ENCODE data around the gene C16orf74.

Gene C16orf74

DNA sequence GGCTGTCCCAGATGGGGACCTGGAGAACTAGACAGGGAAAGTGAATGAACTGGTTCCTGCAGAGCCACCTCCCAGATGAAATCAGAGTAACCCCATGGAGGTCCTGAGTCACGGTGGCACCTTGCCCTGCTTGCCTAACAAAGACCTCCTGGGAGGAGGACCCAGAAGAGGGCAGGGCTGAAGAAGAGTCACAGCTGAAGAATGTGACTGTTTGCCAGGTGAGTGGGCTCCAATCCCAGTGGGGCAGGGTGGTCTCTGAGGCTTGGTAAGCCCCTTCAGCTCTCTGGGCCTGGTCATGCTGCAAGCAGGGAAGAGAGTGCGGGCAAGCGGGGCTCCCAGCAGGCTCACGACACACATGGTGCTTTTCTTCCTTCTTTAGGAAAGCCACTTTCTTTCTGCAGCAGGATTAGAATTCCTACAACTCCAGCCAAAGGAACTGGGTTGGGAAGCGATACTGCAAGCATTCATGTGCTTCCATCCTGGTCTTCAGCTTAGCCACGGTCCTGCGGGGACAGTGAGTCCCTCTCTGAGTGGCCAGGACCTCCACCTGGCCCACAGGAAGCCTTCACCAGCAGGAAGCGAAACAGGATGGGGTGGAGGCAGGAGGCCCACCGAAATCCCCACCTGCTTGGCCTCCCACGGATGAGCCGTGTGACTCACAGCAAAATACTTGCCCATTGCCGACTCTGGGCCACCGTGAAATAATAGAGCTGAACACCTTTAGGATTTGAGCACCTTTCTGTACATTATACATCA is 4.3 kb downstream of the C16orf74 start:
- DNase-seq, result no peak

DNA sequence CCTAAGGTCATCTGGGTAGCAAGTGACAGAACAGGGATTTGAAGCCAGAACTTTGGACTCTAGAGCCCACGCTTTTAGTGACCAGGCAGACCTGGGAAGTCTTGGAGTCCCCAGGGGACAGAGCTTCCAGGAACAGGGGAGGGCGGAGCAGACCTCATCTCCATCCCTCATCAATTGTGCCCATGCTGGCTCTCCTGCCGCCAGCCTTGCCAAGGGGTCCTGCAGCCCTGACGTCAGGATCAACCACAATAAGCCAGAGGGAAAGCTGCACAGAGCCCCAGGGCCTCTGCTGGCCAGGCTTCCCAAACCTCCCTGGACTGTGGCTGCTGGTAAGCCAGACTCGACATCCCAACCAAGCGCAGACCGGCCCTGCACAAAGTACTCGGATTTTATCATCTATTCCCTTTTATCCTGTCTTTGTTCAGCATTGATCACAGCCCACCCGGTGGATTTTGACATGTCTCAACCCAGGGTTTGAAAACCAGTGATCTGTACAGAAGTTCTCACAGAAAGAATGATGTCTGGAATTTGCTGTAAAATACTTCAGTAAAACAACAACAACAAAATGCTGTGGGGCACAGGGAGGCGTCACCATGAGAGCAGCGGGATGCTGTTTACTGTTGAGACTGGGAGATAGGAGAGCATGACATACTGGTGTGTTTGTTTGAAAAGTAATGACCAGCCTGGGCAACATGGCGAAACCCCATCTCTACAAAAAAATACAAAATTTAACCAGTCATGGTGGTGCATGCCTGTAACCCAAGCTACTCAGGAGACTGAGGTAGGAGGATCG is 11.8 kb downstream of the C16orf74 start:
- DNase-seq, result no peak

DNA sequence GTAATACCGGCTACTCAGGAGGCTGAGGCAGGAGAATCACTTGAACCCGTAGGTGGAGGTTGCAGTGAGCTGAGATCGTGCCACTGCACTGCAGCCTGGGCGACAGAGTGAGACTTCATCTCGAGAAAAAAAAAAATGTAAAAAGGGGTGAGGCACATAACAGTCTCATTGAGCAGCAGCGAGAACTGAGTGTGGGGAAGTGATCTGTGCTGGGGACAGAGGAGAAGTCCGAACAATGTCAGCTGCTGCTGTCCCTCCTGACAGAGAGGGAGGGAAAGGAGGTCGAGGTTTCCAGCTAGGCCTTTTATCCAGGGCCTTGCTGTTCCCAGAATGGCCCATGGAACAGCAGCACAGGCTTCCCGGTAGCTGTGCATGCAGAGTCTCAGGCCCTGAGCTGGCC is 14.0 kb downstream of the C16orf74 start:
- DNase-seq, result no peak

- DNase-seq, result no peak
These were observed 14.9 kb downstream of the C16orf74 start for GRCh38 chr16:85735946-85736345.

- no peak for DNase-seq
These were observed 15.7 kb downstream of the C16orf74 start for GRCh38 chr16:85735225-85735635.

GRCh38 chr16:85734311-85735017 is 16.4 kb downstream of the C16orf74 start:
- DNase-seq, result no peak

DNA sequence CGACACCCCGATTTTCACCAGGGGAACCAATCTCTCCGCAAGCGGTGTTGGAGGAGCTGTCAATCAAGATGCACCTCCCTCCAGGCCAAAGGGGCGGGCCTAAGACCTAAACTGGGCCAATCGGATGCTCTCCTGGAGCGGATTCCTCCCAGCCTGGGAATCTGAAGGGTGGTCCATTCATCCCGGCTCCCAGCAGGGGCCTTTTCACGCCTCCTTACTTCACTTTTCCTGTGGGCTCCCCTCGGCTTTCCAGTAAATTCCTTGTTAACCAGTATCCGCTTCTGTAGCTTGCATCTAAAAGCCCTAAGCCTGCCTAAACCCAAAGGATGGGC is 17.1 kb downstream of the C16orf74 start:
- no peak for DNase-seq

DNA sequence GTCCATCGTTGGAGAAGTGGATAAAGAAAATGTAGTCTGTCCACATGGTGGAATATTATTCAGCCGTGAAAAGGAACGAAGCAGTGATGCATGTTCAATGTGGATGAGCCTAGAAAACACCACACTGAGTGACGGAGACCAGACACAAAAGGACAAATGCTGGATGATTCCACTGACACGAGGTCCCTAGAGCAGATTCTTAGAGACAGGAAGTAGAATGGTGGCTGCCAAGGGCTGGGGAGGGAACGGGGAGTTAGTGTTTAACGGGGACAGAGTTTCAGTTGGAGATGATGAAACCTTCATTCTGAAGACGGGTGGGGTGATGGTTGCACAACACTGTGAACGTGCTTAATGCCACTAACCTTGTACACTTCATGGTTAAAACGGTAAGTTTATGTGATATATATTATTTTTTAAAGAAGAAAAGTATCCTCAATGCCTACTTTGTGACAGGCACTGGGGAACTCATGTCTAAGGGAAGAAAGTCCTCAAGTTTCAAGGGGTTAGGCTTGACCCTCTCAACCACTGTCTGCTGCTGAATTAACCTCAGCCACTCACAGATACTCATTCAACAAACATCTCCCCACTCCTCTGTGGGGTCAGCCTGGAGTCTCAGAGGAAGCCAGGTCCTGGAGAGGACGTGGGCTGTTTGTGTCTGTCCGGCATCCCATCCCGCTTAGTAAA is 17.6 kb downstream of the C16orf74 start:
- DNase-seq, result no peak

- no peak for DNase-seq
These were observed 19.7 kb downstream of the C16orf74 start for GRCh38 chr16:85731179-85731578.

GRCh38 chr16:85730186-85730465 is 20.8 kb downstream of the C16orf74 start:
- no peak for DNase-seq

DNA sequence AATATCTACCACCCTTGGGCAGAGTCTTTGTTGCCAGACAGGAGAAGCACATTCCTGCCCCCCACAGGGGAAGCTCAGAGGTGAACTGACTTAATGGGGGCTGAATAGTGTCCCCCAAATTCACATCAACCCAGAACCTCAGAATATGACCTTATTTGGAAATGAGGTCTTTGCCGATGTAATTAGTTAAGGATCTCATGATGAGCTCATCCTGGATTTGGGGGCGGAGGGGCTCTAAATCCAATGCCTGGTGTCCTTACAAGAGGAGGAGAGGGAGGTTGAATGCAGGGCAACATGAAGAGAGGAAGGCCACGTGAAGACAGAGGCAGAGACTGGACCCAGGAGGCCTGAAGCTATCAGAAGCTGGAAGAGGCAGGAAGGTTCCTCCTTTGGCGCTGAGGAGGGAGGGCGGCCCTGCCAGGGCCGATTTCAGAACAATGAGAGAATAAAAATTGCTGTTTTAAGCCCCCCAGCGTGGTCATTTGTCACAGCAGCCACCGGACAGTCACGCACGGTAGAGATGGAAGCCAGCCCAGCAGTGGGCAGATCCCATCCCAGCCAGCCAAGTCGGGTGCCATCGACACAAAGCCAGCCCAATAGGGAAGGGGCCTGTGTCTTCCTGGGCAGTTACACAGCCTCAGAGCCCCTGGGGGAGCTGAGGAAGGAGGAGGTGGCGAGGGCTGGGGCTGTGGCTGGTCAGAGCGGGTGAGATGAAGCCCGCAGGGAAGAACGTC is 21.3 kb downstream of the C16orf74 start:
- no peak for DNase-seq

- no peak for DNase-seq
These were observed 22.0 kb downstream of the C16orf74 start for GRCh38 chr16:85728879-85729278.

DNA sequence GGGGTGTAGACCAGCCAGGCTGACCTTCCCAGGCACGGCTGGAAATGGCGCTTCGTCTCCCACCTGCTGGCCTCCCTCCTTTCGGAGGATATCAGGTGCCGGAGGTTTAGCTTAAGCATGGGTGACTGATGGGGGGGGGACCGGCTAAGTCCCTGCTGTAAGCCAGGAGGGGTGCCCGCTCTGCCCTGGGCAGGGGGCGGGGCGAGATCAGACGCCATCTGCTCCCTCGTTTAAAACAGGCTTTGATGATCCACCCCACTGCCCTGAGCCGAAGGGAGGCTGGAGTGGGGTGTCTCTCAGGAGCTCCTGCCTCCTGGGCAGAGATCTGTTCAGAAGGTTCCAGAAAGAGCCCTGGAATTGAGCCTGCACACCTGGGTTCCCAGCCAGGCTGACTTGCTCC is 26.0 kb downstream of the C16orf74 start:
- DNase-seq, result no peak

DNA sequence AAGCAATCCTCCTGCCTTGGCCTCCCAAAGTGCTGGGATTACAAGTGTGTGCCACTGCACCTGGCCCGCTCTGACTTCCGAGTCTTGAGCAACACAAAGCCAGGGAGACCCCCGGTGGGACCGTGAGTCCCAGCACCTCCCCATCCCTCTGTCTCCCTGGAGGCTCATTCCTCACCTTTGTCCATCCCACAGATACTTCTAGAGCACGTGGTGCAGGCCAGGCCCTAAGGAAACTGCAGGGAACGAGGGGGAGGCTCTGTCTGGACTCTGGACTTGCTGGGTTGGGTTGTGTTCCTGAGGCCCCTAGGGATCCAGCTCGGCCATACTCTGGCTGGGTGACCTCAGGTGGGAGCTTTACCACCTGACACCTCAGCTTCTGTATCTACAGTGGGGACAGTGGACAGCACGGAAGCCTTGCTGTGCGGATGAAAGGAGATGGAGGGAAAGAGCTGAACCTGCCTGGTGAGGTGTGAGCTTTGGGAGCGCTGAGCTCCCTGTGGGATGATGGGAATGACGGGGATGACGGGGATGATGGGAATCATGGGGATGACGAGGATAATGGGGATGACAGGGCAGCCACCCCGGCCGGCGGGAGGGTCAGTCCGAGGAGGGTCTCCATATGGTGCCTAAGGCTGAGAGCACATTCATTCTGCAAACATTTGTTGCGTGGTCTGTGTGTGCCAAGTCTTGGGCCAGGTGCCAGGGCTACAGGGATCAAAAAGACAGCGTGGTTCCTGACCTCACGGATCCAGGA is 26.6 kb downstream of the C16orf74 start:
- no peak for DNase-seq

DNA sequence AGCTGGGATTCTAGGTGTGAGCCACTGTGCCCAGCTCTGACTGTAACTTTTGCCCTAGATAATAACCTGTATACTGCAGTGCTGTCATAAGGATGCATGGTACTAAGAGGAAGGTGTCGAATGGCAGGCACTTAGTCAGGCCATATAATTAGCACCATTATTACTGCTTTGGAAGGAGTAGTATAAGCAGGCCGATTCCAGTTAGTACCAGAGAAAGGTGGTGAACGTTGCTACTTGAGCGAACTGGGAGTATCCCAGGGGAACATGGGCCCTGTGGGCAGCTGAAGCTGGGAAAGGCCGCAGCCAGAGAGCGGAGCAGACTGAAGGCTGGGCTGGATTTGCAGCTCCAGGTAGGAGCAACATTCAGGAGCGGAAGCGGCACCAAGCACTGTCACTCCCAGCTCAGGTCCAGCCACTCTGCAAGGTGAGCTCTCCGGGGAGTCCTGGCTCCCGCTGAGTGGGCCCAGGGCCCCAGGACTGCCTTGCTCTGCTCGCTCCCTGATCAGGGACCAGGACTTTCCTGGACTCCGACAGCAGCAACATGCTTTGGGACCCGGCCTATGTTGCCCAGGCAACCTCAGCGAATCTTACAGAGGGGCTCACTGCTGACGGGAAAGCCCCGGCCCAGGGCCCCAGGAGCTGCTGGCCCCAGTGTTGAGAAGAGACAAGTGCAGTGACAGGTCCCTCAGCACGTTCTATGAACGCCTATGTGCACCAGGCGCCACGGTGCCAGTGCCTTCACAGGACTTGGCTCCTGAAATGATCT is 28.6 kb downstream of the C16orf74 start:
- DNase-seq, result no peak

- DNase-seq, result no peak
These were observed 30.6 kb downstream of the C16orf74 start for GRCh38 chr16:85720302-85720637.

- DNase-seq, result no peak
These were observed 31.1 kb downstream of the C16orf74 start for GRCh38 chr16:85719605-85720301.

- no peak for DNase-seq
These were observed 32.2 kb downstream of the C16orf74 start for GRCh38 chr16:85718682-85719081.

- DNase-seq, result no peak
These were observed 32.8 kb downstream of the C16orf74 start for GRCh38 chr16:85718153-85718477.

DNA sequence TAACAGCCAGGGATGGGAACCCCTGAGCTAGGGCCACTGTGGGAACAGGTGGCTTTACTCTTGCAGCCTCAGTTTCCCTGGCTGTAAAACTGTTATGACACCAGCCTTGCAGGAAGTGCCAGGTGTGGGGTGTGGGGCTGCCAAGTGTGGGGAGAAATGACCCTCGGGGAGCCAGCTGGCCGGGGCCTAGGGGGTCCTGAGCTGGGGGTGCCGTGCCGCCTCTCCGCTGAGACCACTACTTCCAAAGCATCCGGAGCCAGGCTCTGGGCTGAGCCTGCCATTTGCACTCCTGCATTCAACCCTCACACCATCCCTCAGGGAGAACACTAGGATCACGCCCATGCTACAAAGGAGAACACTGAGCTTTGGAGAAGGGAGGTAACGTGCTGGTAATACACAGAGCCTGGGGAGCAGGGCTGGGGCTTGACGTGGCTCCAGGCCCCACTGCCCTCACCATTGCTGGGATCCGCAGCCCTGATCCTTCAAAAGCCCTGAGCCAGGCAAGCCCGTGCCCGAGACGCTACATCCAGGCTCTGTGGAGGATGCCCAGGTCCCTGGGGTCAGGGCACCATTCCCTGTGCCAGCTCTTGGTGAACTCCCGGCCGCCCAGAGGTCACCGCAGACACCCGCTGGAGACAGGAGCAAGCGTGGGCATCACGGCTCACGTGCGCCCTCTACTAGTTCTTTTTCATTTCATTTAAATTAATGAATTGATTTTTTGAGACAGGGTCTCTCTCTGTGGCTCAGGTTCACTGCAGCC is 33.3 kb downstream of the C16orf74 start:
- no peak for DNase-seq

All from GDM1 (cell line).